ENCODE results near the gene RAI1.

Gene RAI1

GRCh38 chr17:17765359-17766076, 84.3 kb downstream of the RAI1 start:
- ChIA-PET POLR2A (no interaction called here), CTCF (no interaction called here)
- H3K4me3 ChIP-seq (ENCODE audit: low read depth, low read length): no peak overlapping the region
- no peaks in the 10 kb centered on the region for H3K9me3 ChIP-seq (ENCODE audit: control insufficient read depth, insufficient read depth, low read depth, low read length)
- no peak for TF ChIP-seq ZNF529 (tag by site-specific recombination; IDR thresholded peaks at IDR 0.05; ENCODE audit: insufficient replicate concordance)
- no peak for TF ChIP-seq ZNF791 (tag by site-specific recombination; IDR thresholded peaks at IDR 0.05)
- TF ChIP-seq ZNF610 (tag by site-specific recombination; IDR thresholded peaks at IDR 0.05; ENCODE audit: borderline replicate concordance): no peak
- TF ChIP-seq MEIS1 (CRISPR knock-in tag; IDR thresholded peaks at IDR 0.05; ENCODE audit: borderline replicate concordance): no peak
- TF ChIP-seq ZNF513 (tag by site-specific recombination; IDR thresholded peaks at IDR 0.05): no peak
- no peak for TF ChIP-seq ZNF184 (tag by site-specific recombination; IDR thresholded peaks at IDR 0.05)
- H3K27ac ChIP-seq (ENCODE audit: extremely low read depth, low read depth, low read length): no peak overlapping the region
- peaks cover 13% of the 10 kb centered on the region for H3K4me1 ChIP-seq (ENCODE audit: control insufficient read depth, insufficient read depth, low read length)
- peaks cover 0 to 8% of the 10 kb centered on the region in 2 experiments; a peak in 1 of 3 replicates for H3K36me3 ChIP-seq (ENCODE audit: control insufficient read depth in 2 of 2, insufficient read depth in 1 of 2, low read length in 2 of 2)

- CTCF ChIA-PET: no interaction called here
- H3K4me1 ChIP-seq (ENCODE audit: control insufficient read depth, insufficient read depth, low read length): peaks cover 13% of the 10 kb centered on the region
- POLR2A ChIA-PET: no interaction called here
- peaks cover 0 to 8% of the 10 kb centered on the region in 2 experiments; a peak in 1 of 3 replicates for H3K36me3 ChIP-seq (ENCODE audit: control insufficient read depth in 2 of 2, insufficient read depth in 1 of 2, low read length in 2 of 2)
- TF ChIP-seq KLF10 (tag by site-specific recombination; IDR thresholded peaks at IDR 0.05): no peak
- no peak for TF ChIP-seq KLF9 (tag by site-specific recombination; IDR thresholded peaks at IDR 0.05; ENCODE audit: low read depth)
- peak; percentile 91 for TF ChIP-seq KLF1 (tag by site-specific recombination; IDR thresholded peaks at IDR 0.05)
- peak; percentile 38; the same call in 1 of the 2 replicates for TF ChIP-seq ZIC2 (tag by site-specific recombination; IDR thresholded peaks at IDR 0.05)
- TF ChIP-seq ZNF600 (tag by site-specific recombination; IDR thresholded peaks at IDR 0.05): peak; percentile 47; the same call in 1 of the 2 replicates
- TF ChIP-seq TCF7L2 (IDR thresholded peaks at IDR 0.05; ENCODE audit: borderline replicate concordance, low read depth, low read length): no peak
- no peak overlapping the region for H3K4me3 ChIP-seq (ENCODE audit: low read depth, low read length)
- no peaks in the 10 kb centered on the region for H3K9me3 ChIP-seq (ENCODE audit: control insufficient read depth, insufficient read depth, low read depth, low read length)
- H3K27ac ChIP-seq (ENCODE audit: extremely low read depth, low read depth, low read length): 0 out of 2 replicates have a peak overlapping the region, but pooled peaks have one; percentile 13
Observed at GRCh38 chr17:17766077-17766743, 85.0 kb downstream of the RAI1 start.

- POLR2A ChIA-PET: no interaction called here
- Histone ChIP-seq H3K36me3 (ENCODE audit: control insufficient read depth in 2 of 2, insufficient read depth in 1 of 2, low read length in 2 of 2) (peaks cover 0 to 8% of the 10 kb centered on the region in 2 experiments; a peak in 1 of 3 replicates), H3K27ac (ENCODE audit: extremely low read depth, low read depth, low read length) (0 out of 2 replicates have a peak overlapping the region, but pooled peaks have one; percentile 13), H3K4me1 (ENCODE audit: control insufficient read depth, insufficient read depth, low read length) (peaks cover 13% of the 10 kb centered on the region), H3K9me3 (ENCODE audit: control insufficient read depth, insufficient read depth, low read depth, low read length) (no peaks in the 10 kb centered on the region), H3K4me3 (ENCODE audit: low read depth, low read length) (no peak overlapping the region)
- CTCF ChIA-PET: interaction anchor here (0.6 kb wide), 1 partner anchor 625 kb away, joined by 3 read pairs; no protein-coding TSS in a partner anchor
- TF ChIP-seq ZFP41 (tag by site-specific recombination; IDR thresholded peaks at IDR 0.05; ENCODE audit: borderline replicate concordance) (no peak), SETDB1 (IDR thresholded peaks at IDR 0.05; ENCODE audit: insufficient read length, low read length) (no peak), ZNF623 (tag by site-specific recombination; IDR thresholded peaks at IDR 0.05) (no peak), ZSCAN4 (tag by site-specific recombination; IDR thresholded peaks at IDR 0.05) (no peak), ZNF624 (tag by site-specific recombination; IDR thresholded peaks at IDR 0.05) (no peak), CTCF (tag by site-specific recombination; IDR thresholded peaks at IDR 0.05) (no peak), ZNF266 (tag by site-specific recombination; IDR thresholded peaks at IDR 0.05; ENCODE audit: low read depth) (no peak), PRDM6 (tag by site-specific recombination; IDR thresholded peaks at IDR 0.05) (no peak), KLF7 (tag by site-specific recombination; IDR thresholded peaks at IDR 0.05; ENCODE audit: borderline replicate concordance) (no peak), ZNF558 (tag by site-specific recombination; IDR thresholded peaks at IDR 0.05) (no peak), ZBTB7A (tag by site-specific recombination; IDR thresholded peaks at IDR 0.05; ENCODE audit: low read depth) (no peak), ZNF214 (tag by site-specific recombination; IDR thresholded peaks at IDR 0.05; ENCODE audit: borderline replicate concordance) (no peak), ZXDB (tag by site-specific recombination; IDR thresholded peaks at IDR 0.05) (no peak)
Observed at GRCh38 chr17:17766744-17767120, 85.5 kb downstream of the RAI1 start.

Measured in HEK293 (cell line).